B cell (primary cell): ENCODE results near the gene SPECC1. TPM values are rescaled to one million over a fixed set of nuclear protein-coding genes. Genes with fewer than 3 reads are reported as not detected.
"Not testable (repeated sequence)": the region's sequence is repeated elsewhere in the genome, so short reads cannot be mapped to it uniquely, and the experiment has no call there.

Source experiments
- ATAC-seq: fragments of 200-7000 bp; cut with Tn5 transposase; one replicate; pipeline ENCODE4 v1.10.0; 2021; ENCODE audit warnings: low read depth, mild to moderate bottlenecking, moderate number of reproducible peaks, moderate library complexity
- CTCF ChIA-PET: fragments of 350-600 bp; sonication (Branson Sonifier 250); formaldehyde crosslinking; loops from one replicate; lab custom pipeline; 2021; ENCODE audit warnings: antibody characterized with exemption, inconsistent platforms; lab: Charles Lee
- POLR2A ChIA-PET: fragments of 350-600 bp; sonication (Branson Sonifier 250); formaldehyde crosslinking; loops from one replicate; lab custom pipeline; 2021; ENCODE audit warnings: antibody characterized with exemption; lab: Charles Lee
- DNase-seq: peaks from one replicate; pipeline ENCODE4 v3.0.0; 2013
- H2AFZ ChIP-seq: 2 replicates; pipeline ENCODE4 v1.6.1; 2012; ENCODE audit warnings: mild to moderate bottlenecking, low read depth, low read length; ENCODE audit not compliant: insufficient read depth, poor library complexity, severe bottlenecking
- H3K27ac ChIP-seq, 2 donors: 1 replicate in 1 of 2; 2 replicates in 1 of 2; pipeline ENCODE4 v1.5.1; 2012 to 2013; ENCODE audit warnings: low read length in 2 of 2, mild to moderate bottlenecking in 2 of 2, moderate library complexity in 1 of 2
- H3K27me3 ChIP-seq, 4 experiments: fragments of 200-600 bp in 1 of 4; sonication (generic) in 1 of 4; replicated peaks in 1 of 4; 1 replicate in 2 of 4; 2 replicates in 2 of 4; pipeline versions ENCODE4 v1.6.1 to v1.7.0; 2013 to 2016; ENCODE audit warnings: low read length in 3 of 4, mild to moderate bottlenecking in 2 of 4, mixed read lengths in 1 of 4, moderate library complexity in 1 of 4; ENCODE audit not compliant: insufficient read depth in 4 of 4, control insufficient read depth in 3 of 4; ENCODE audit errors: control extremely low read depth in 1 of 4
- H3K36me3 ChIP-seq, 2 experiments: replicated peaks in 1 of 2; 1 replicate in 1 of 2; 2 replicates in 1 of 2; pipeline versions ENCODE4 v1.6.1 to v1.7.1; 2013; ENCODE audit warnings: low read length in 1 of 2; ENCODE audit not compliant: insufficient read depth in 2 of 2, control insufficient read depth in 1 of 2; ENCODE audit errors: control extremely low read depth in 1 of 2, extremely low read depth in 1 of 2
- H3K4me1 ChIP-seq, 2 donors: fragments of 200-600 bp in 1 of 2; sonication (generic) in 1 of 2; 1 replicate in 1 of 2; 2 replicates in 1 of 2; pipeline versions ENCODE4 v1.5.1 to v1.6.1; 2013 to 2017; ENCODE audit warnings: low read length in 2 of 2; ENCODE audit not compliant: control insufficient read depth in 2 of 2, insufficient read depth in 2 of 2
- H3K4me2 ChIP-seq: replicated peaks from 2 replicates; pipeline ENCODE3; 2012; ENCODE audit warnings: mild to moderate bottlenecking, low read depth, low read length; ENCODE audit not compliant: poor library complexity, severe bottlenecking
- H3K4me3 ChIP-seq, 5 experiments: fragments of 200-600 bp in 1 of 5; sonication (generic) in 1 of 5; 1 replicate in 3 of 5; 2 replicates in 2 of 5; pipeline versions ENCODE4 v1.5.1 to v1.7.0; 2011 to 2016; ENCODE audit warnings: low read length in 4 of 5, mild to moderate bottlenecking in 4 of 5, low read depth in 2 of 5, control low read depth in 1 of 5, moderate library complexity in 1 of 5; ENCODE audit not compliant: insufficient read depth in 1 of 5; ENCODE audit errors: control extremely low read depth in 1 of 5, extremely low read depth in 1 of 5
- H3K79me2 ChIP-seq: fragments of 200-600 bp; sonication (generic); one replicate; pipeline ENCODE4 v1.6.0; 2016; ENCODE audit warnings: low read length; ENCODE audit not compliant: control insufficient read depth, insufficient read depth
- H3K9ac ChIP-seq: fragments of 200-600 bp; sonication (generic); 2 replicates; pipeline ENCODE4 v1.6.1; 2017; ENCODE audit warnings: mild to moderate bottlenecking, low read length, moderate library complexity
- H3K9me3 ChIP-seq, 3 donors: one replicate each; pipeline versions ENCODE4 v1.6.1 to v1.7.1; 2013; ENCODE audit warnings: low read length in 2 of 3; ENCODE audit not compliant: control insufficient read depth in 2 of 3, insufficient read depth in 1 of 3; ENCODE audit errors: control extremely low read depth in 1 of 3
- H4K20me1 ChIP-seq: 2 replicates; pipeline ENCODE4 v1.6.0; 2012; ENCODE audit warnings: mild to moderate bottlenecking, low read length; ENCODE audit not compliant: insufficient read depth, control insufficient read depth, poor library complexity, severe bottlenecking
- H3K27ac Mint-ChIP-seq: one replicate; pipeline ENCODE4 v1.8.0; 2021; ENCODE audit warnings: mixed read lengths
- H3K27me3 Mint-ChIP-seq: one replicate; pipeline ENCODE4 v1.8.0; 2021; ENCODE audit warnings: mixed read lengths
- H3K4me1 Mint-ChIP-seq: one replicate; pipeline ENCODE4 v1.8.0; 2021; ENCODE audit warnings: mixed read lengths
- H3K4me3 Mint-ChIP-seq: one replicate; pipeline ENCODE4 v1.8.0; 2021; ENCODE audit warnings: mixed read lengths
- H3K9me3 Mint-ChIP-seq: one replicate; pipeline ENCODE4 v1.8.0; 2022; ENCODE audit warnings: mixed read lengths; ENCODE audit not compliant: insufficient read depth
- EZH2 ChIP-seq: IDR thresholded peaks from 2 replicates; pipeline ENCODE4 v1.6.1; 2012; ENCODE audit warnings: borderline replicate concordance, low read depth, mild to moderate bottlenecking, moderate library complexity, low read length; ENCODE audit not compliant: insufficient read depth, poor library complexity, severe bottlenecking
- WGBS: methylation state at CpG from one replicate; pipeline ENCODE4 v1.1.5; 2013; ENCODE audit warnings: missing lambda C conversion rate; ENCODE audit not compliant: insufficient coverage; 5-methylcytosine and 5-hydroxymethylcytosine counted together
- intact Hi-C: fragments of 100-400 bp; cut with micrococcal nuclease; formaldehyde crosslinking; loops from one replicate; pipeline ENCODE4 v1.10.0; 2022
- polyA plus RNA-seq: library from polyadenylated mRNA; depleted of rRNA; stranded (reverse); fragments of >200 nt; gene quantifications from 2 replicates; pipeline ENCODE4 v1.2.3, GENCODE V29; 2012
- total RNA-seq, 2 donors: library from RNA; stranded (reverse); fragments of 120-200 nt in 1 of 2; gene quantifications; 1 replicate in 1 of 2; 2 replicates in 1 of 2; pipeline versions ENCODE4 v1.2.3 to v1.2.4, GENCODE V29; 2013 to 2022
- TF ChIP-seq, protein P1 (sequence below): fragments of 200-600 bp; IDR thresholded peaks from one replicate; pipeline ENCODE4 v1.8.0; 2022; ENCODE audit warnings: antibody characterized with exemption, mild to moderate bottlenecking

SPECC1 gene
- total and polyA plus RNA-seq, 2 donors (not counting 1 experiment from before 2014, with no cell fraction given) = 4.6 to 7.4 TPM

DNA sequence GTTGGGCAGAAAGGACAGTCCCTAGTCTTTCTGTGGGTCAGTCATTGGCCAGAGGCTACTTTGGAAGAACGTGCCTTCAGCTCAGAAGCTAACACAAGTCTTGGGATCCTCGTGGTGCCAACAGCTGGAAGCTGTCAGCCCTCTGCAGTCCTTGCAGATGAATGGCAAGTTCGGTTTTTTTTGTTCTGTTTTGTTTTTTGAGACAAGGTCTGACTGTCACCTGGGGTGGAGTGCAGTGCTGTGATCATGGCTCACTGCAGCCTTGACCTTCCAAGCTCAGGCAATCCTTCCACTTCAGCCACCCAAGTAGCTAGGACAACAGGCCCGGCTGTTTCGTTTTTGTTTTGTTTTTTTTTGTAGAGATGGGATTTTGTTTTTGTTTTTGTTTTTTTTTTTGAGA is 149.4 kb downstream of the SPECC1 start:
- intact Hi-C loops = loop anchor here (5.0 kb wide), 2 partner anchors 36 to 511 kb away; partner anchors contain the start of gene ALDH3A2
- ChIA-PET CTCF (no interaction called here), POLR2A (no interaction called here)
- no peaks in the 10 kb centered on the region for H3K9me3 Mint-ChIP-seq
- Histone ChIP-seq H3K9ac (no peak overlapping the region), H2AFZ (no peak overlapping the region), H3K9me3 (no peaks in the 10 kb centered on the region), H3K4me3 (no peak overlapping the region), H3K79me2 (peaks cover 4% of the 10 kb centered on the region), H3K4me2 (no peak overlapping the region), H3K4me1 (peaks cover 21 to 27% of the 10 kb centered on the region in 2 donors), H4K20me1 (no peaks in the 10 kb centered on the region), H3K27me3 (no peaks in the 10 kb centered on the region), H3K27ac (no peak overlapping the region), H3K36me3 (no peaks in the 10 kb centered on the region)
- no peak overlapping the region for H3K27ac Mint-ChIP-seq
- H3K4me3 Mint-ChIP-seq = no peak overlapping the region
- H3K27me3 Mint-ChIP-seq = no peaks in the 10 kb centered on the region
- WGBS = 100% methylated on average over 3 of the region's 5 CpGs
- DNase-seq (no peak), ATAC-seq (no peak)
- H3K4me1 Mint-ChIP-seq = peaks cover 4% of the 10 kb centered on the region
- TF ChIP-seq, protein P1, sequence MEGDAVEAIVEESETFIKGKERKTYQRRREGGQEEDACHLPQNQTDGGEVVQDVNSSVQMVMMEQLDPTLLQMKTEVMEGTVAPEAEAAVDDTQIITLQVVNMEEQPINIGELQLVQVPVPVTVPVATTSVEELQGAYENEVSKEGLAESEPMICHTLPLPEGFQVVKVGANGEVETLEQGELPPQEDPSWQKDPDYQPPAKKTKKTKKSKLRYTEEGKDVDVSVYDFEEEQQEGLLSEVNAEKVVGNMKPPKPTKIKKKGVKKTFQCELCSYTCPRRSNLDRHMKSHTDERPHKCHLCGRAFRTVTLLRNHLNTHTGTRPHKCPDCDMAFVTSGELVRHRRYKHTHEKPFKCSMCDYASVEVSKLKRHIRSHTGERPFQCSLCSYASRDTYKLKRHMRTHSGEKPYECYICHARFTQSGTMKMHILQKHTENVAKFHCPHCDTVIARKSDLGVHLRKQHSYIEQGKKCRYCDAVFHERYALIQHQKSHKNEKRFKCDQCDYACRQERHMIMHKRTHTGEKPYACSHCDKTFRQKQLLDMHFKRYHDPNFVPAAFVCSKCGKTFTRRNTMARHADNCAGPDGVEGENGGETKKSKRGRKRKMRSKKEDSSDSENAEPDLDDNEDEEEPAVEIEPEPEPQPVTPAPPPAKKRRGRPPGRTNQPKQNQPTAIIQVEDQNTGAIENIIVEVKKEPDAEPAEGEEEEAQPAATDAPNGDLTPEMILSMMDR = no peak
- TF ChIP-seq EZH2 = no peak

DNA sequence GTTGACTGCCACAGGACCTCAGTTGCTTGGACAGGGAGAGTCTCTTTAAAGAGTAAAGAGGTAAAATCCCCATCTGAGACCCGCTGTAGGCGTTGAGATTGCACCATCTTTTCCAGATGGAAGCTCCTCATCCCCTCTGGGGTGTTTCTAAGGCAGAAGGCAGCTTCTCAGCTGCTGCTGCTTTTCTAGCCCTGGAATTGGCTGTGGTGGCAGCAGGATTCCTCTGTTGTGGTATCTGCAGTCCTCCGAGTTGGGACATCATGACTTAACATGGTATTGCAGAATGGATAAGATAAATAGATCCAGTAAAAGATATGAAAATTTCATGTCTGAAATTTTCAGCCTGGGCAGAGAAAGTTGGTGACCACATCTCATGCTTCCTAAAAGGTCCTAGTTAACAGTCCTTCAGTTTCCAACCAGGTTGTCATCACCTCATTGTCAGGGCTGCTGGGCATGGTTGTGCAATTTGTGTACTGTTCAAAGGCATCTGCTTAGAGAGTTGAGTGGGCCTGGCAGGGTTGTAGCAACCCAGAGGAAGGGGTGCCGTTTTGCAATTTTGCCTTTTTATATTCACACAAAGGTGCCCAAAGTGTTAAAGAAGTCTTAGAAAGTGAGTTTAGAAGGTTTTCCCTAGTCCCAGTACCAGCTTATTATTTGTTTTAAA is 150.4 kb downstream of the SPECC1 start:
- no peak for ATAC-seq
- intact Hi-C loops = loop anchor here (5.0 kb wide), 2 partner anchors 37 to 512 kb away; partner anchors contain the start of gene ALDH3A2
- H2AFZ ChIP-seq = no peak overlapping the region
- no peak overlapping the region for H3K4me3 Mint-ChIP-seq
- no peaks in the 10 kb centered on the region for H4K20me1 ChIP-seq
- H3K36me3 ChIP-seq = no peaks in the 10 kb centered on the region
- no peaks in the 10 kb centered on the region for H3K27me3 Mint-ChIP-seq
- no peak overlapping the region for H3K9ac ChIP-seq
- POLR2A ChIA-PET = no interaction called here
- H3K4me1 Mint-ChIP-seq = peaks cover 4% of the 10 kb centered on the region
- no peaks in the 10 kb centered on the region for H3K9me3 Mint-ChIP-seq
- H3K4me2 ChIP-seq = no peak overlapping the region
- peaks cover 4% of the 10 kb centered on the region for H3K79me2 ChIP-seq
- H3K27ac ChIP-seq = no peak overlapping the region
- no peak overlapping the region for H3K4me3 ChIP-seq
- peaks cover 16 to 18% of the 10 kb centered on the region in 2 donors for H3K4me1 ChIP-seq
- 100% methylated on average over 1 of the region's 4 CpGs for WGBS
- TF ChIP-seq EZH2 = no peak
- TF ChIP-seq, protein P1 = no peak
- no peaks in the 10 kb centered on the region for H3K9me3 ChIP-seq
- no peak for DNase-seq
- no peak overlapping the region for H3K27ac Mint-ChIP-seq
- H3K27me3 ChIP-seq = no peaks in the 10 kb centered on the region
- CTCF ChIA-PET = no interaction called here

DNA sequence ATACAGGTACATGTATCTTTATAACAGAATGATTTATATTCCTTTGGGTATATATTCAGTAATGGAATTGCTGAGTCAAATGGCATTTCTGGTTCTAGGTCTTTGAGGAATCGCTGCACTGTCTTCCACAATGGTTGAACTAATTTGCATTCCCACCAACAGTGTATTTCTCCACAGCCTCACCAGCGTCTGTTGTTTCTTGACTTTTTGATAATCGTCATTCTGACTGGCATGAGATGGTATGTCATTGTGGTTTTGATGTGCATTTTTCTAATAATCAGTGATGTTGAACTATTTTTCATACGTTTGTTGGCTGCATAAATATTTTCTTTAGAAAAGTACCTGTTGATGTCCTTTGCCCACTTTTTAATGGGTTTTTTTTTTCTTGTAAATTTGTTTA is 156.4 kb downstream of the SPECC1 start:
- H3K79me2 ChIP-seq, H3K27me3 ChIP-seq, H3K9ac ChIP-seq, H3K4me1 Mint-ChIP-seq, CTCF ChIA-PET, H3K36me3 ChIP-seq, H3K4me3 Mint-ChIP-seq, H4K20me1 ChIP-seq, H2AFZ ChIP-seq, H3K27ac ChIP-seq, H3K4me1 ChIP-seq, DNase-seq, H3K27ac Mint-ChIP-seq, ATAC-seq, H3K4me3 ChIP-seq, H3K9me3 ChIP-seq, H3K9me3 Mint-ChIP-seq, intact Hi-C loops, POLR2A ChIA-PET, H3K4me2 ChIP-seq, H3K27me3 Mint-ChIP-seq: not testable (repeated sequence)
- WGBS = 100% methylated on average over 1 of the region's 4 CpGs
